Measurements from ENCODE around the gene MDFIC. TPM values are rescaled to one million over a fixed set of nuclear protein-coding genes. Genes with fewer than 3 reads are reported as not detected.

Gene MDFIC
- total RNA-seq, 4 donors from 2014 or later, result 50.3 to 89.5 (median 58.1) TPM

- TF ChIP-seq POLR2A (IDR thresholded peaks at IDR 0.05), result no peak
- TF ChIP-seq, protein P1, sequence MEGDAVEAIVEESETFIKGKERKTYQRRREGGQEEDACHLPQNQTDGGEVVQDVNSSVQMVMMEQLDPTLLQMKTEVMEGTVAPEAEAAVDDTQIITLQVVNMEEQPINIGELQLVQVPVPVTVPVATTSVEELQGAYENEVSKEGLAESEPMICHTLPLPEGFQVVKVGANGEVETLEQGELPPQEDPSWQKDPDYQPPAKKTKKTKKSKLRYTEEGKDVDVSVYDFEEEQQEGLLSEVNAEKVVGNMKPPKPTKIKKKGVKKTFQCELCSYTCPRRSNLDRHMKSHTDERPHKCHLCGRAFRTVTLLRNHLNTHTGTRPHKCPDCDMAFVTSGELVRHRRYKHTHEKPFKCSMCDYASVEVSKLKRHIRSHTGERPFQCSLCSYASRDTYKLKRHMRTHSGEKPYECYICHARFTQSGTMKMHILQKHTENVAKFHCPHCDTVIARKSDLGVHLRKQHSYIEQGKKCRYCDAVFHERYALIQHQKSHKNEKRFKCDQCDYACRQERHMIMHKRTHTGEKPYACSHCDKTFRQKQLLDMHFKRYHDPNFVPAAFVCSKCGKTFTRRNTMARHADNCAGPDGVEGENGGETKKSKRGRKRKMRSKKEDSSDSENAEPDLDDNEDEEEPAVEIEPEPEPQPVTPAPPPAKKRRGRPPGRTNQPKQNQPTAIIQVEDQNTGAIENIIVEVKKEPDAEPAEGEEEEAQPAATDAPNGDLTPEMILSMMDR (IDR thresholded peaks at IDR 0.05), result no peak
- Histone ChIP-seq H3K4me3 (replicated peaks in 1 of 3) (no peak overlapping the region), H3K27me3 (no peaks in the 10 kb centered on the region), H3K9me3 (no peaks in the 10 kb centered on the region), H3K27ac (no peak overlapping the region), H3K4me1 (peaks cover 7 to 8% of the 10 kb centered on the region in 2 donors), H3K36me3 (no peaks in the 10 kb centered on the region)
- DNase-seq, result no peak
- 91 to 96% methylated on average over 3 of the region's 3 CpGs for WGBS, 2 donors
- intact Hi-C loops (cut with DNase I), result no loop called here
These were observed 2.3 kb upstream of the MDFIC start for GRCh38 chr7:114919587-114919986.

- intact Hi-C loops (cut with DNase I), result no loop called here
- TF ChIP-seq, protein P1 (IDR thresholded peaks at IDR 0.05), result peak in 1 of 6 experiments; percentile 14
- TF ChIP-seq POLR2A (IDR thresholded peaks at IDR 0.05), result no peak
- no peaks in the 10 kb centered on the region for H3K9me3 ChIP-seq
- H3K4me3 ChIP-seq (replicated peaks in 1 of 3), result peak overlapping the region; percentile 51 to 92 (median 70)
- no peaks in the 10 kb centered on the region for H3K27me3 ChIP-seq
- peak; percentile 42 to 53 for DNase-seq
- peak overlapping the region; percentile 91 to 97 (median 94) for H3K27ac ChIP-seq
- H3K36me3 ChIP-seq, result no peaks in the 10 kb centered on the region
- WGBS, 2 donors, result 44% methylated on average over 15 of the region's 15 CpGs
- peaks cover 13 to 15% of the 10 kb centered on the region in 2 donors for H3K4me1 ChIP-seq
These were observed 266 bp upstream of the MDFIC start for GRCh38 chr7:114921631-114922025.

DNA sequence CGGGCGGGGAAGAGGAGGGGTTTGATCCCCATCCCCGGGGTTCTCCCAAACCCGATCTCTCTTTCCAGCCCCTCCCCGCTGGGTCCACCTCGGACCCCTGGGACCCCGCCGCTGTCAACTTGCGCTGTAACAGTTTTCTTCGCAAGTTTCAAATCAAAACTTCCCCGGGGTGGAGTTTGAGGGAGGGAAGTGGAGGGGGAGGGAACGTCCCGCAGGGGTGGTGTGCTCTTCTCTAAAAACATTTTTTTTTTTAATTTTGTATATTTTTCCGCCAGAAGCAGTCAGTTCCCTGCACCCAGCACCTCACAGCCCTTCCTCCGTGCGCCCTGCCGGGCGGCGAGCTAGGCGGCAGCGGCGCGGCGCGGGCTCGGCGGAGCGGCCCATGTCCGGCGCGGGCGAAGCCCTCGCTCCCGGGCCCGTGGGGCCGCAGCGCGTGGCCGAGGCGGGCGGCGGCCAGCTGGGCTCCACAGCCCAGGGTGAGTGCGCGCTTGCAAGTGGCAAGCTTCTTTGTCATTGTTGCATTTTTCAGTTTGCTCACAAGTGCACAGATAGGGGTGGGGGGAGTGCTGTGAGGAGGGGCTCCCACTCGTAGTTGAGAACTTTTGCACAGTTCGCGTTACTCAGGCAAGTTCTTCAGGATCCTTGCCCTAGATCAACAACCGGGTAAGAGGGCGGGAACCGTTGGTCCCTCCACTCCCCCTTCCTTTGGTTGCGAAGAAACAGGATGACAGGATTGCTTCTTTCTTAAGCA lies 933 bp downstream of the MDFIC start:
- peak overlapping the region; percentile 51 to 92 (median 70) for H3K4me3 ChIP-seq (replicated peaks in 1 of 3)
- WGBS, 2 donors, result 0 to 1% methylated on average over 35 to 48 of the region's 51 CpGs
- H3K9me3 ChIP-seq, result no peaks in the 10 kb centered on the region
- H3K27me3 ChIP-seq, result no peaks in the 10 kb centered on the region
- peak; percentile 2 to 62 for TF ChIP-seq POLR2A (IDR thresholded peaks at IDR 0.05)
- TF ChIP-seq, protein P1 (IDR thresholded peaks at IDR 0.05), result no peak
- no peaks in the 10 kb centered on the region for H3K36me3 ChIP-seq
- peak overlapping the region; percentile 91 to 97 (median 94) for H3K27ac ChIP-seq
- intact Hi-C loops (cut with DNase I), result no loop called here
- peak; percentile 55 to 64 for DNase-seq
- H3K4me1 ChIP-seq, result peaks cover 13 to 15% of the 10 kb centered on the region in 2 donors

- TF ChIP-seq, protein P1 (IDR thresholded peaks at IDR 0.05), result no peak
- TF ChIP-seq POLR2A (IDR thresholded peaks at IDR 0.05), result no peak
- H3K27me3 ChIP-seq, result no peaks in the 10 kb centered on the region
- H3K4me1 ChIP-seq, result peaks cover 13 to 15% of the 10 kb centered on the region in 2 donors
- no peaks in the 10 kb centered on the region for H3K9me3 ChIP-seq
- 1 to 3% methylated on average over 4 of the region's 4 CpGs for WGBS, 2 donors
- peak overlapping the region; percentile 91 to 97 (median 94) for H3K27ac ChIP-seq
- no peak for DNase-seq
- H3K4me3 ChIP-seq (replicated peaks in 1 of 3), result peak overlapping the region in 2 of 3 donors; percentile 70 to 92
- no peaks in the 10 kb centered on the region for H3K36me3 ChIP-seq
- intact Hi-C loops (cut with DNase I), result no loop called here
These were observed 1.5 kb downstream of the MDFIC start for GRCh38 chr7:114923403-114923713.

GRCh38 chr7:114924038-114924712 lies 2.3 kb downstream of the MDFIC start:
- no peaks in the 10 kb centered on the region for H3K9me3 ChIP-seq
- no peak overlapping the region for H3K4me3 ChIP-seq (replicated peaks in 1 of 3)
- intact Hi-C loops (cut with DNase I), result no loop called here
- peak overlapping the region in 2 of 3 donors; percentile 94 to 97 for H3K27ac ChIP-seq
- peaks cover 13 to 15% of the 10 kb centered on the region in 2 donors for H3K4me1 ChIP-seq
- WGBS, 2 donors, result 60 to 65% methylated on average over 4 of the region's 4 CpGs
- no peak for TF ChIP-seq POLR2A (IDR thresholded peaks at IDR 0.05)
- TF ChIP-seq, protein P1 (IDR thresholded peaks at IDR 0.05), result no peak
- H3K27me3 ChIP-seq, result no peaks in the 10 kb centered on the region
- H3K36me3 ChIP-seq, result no peaks in the 10 kb centered on the region
- no peak for DNase-seq

Measured in thyroid gland (tissue), 4 donors.